GM12892 (cell line): ENCODE results near the gene CDCA7L.

Source experiments
- POLR2A ChIP-seq: IDR thresholded peaks from 2 replicates; pipeline ENCODE4 v1.6.1; 2011; ENCODE audit warnings: low read depth, low read length, control low read depth
- POLR2AphosphoS5 ChIP-seq: IDR thresholded peaks from 2 replicates; pipeline ENCODE4 v1.6.1; 2011; ENCODE audit warnings: low read depth, low read length, control low read depth
- TAF1 ChIP-seq: IDR thresholded peaks from 2 replicates; pipeline ENCODE4 v1.6.1; 2011; ENCODE audit warnings: low read depth, mild to moderate bottlenecking, control low read depth, low read length, borderline replicate concordance

- no peak for TF ChIP-seq POLR2A
- no peak for TF ChIP-seq TAF1
- no peak for TF ChIP-seq POLR2AphosphoS5
These were observed 2.2 kb upstream of the CDCA7L start for GRCh38 chr7:21947946-21948345.
